Thoracic aorta (tissue), 2 donors: ENCODE data around the gene TNP1. TPM values are rescaled to one million over a fixed set of nuclear protein-coding genes. Genes with fewer than 3 reads are reported as not detected.

ENCODE experiments used
- ATAC-seq: fragments of 150-250 bp; one replicate; pipeline ENCODE4 v1.8.0; 2017; ENCODE audit warnings: low read depth; ENCODE audit not compliant: insufficient number of reproducible peaks, low FRiP score
- DNase-seq: peaks from one replicate; pipeline ENCODE4 v3.0.0-alpha.2; 2020; ENCODE audit warnings: low spot score
- H3K27ac ChIP-seq, 2 donors: fragments of 200-600 bp; sonication (generic); 1 replicate in 1 of 2; 2 replicates in 1 of 2; pipeline ENCODE4 v1.5.1; 2016; ENCODE audit warnings: mild to moderate bottlenecking in 2 of 2, moderate library complexity in 2 of 2
- H3K27me3 ChIP-seq: fragments of 200-600 bp; sonication (generic); replicated peaks from 2 replicates; pipeline ENCODE4 v1.6.0; 2016; ENCODE audit warnings: mild to moderate bottlenecking; ENCODE audit not compliant: insufficient read depth
- H3K36me3 ChIP-seq: fragments of 200-600 bp; sonication (generic); one replicate; pipeline ENCODE4 v1.5.1; 2016
- H3K4me1 ChIP-seq, 2 donors: fragments of 200-600 bp; sonication (generic); 1 replicate in 1 of 2; 2 replicates in 1 of 2; pipeline versions ENCODE4 v1.5.1 to v1.6.0; 2016; ENCODE audit warnings: low read depth in 2 of 2, mild to moderate bottlenecking in 1 of 2; ENCODE audit not compliant: control insufficient read depth in 1 of 2
- H3K4me3 ChIP-seq: fragments of 200-600 bp; sonication (generic); 2 replicates; pipeline ENCODE4 v1.5.1; 2016; ENCODE audit warnings: mild to moderate bottlenecking
- H3K9me3 ChIP-seq: fragments of 200-600 bp; sonication (generic); 2 replicates; pipeline ENCODE4 v1.5.1; 2016
- total RNA-seq, 2 donors: library from RNA; depleted of rRNA; stranded (reverse); fragments of >200 nt; gene quantifications; one replicate each; pipeline versions ENCODE4 v1.1.0 to v1.2.3, GENCODE V29; 2016
- TF ChIP-seq, protein P1 (sequence below): fragments of 200-600 bp; sonication (generic); IDR thresholded peaks from one replicate; pipeline ENCODE4 v1.5.1; 2019; ENCODE audit warnings: antibody characterized with exemption

The TNP1 gene
- total RNA-seq, 2 donors from 2014 or later = not detected

DNA sequence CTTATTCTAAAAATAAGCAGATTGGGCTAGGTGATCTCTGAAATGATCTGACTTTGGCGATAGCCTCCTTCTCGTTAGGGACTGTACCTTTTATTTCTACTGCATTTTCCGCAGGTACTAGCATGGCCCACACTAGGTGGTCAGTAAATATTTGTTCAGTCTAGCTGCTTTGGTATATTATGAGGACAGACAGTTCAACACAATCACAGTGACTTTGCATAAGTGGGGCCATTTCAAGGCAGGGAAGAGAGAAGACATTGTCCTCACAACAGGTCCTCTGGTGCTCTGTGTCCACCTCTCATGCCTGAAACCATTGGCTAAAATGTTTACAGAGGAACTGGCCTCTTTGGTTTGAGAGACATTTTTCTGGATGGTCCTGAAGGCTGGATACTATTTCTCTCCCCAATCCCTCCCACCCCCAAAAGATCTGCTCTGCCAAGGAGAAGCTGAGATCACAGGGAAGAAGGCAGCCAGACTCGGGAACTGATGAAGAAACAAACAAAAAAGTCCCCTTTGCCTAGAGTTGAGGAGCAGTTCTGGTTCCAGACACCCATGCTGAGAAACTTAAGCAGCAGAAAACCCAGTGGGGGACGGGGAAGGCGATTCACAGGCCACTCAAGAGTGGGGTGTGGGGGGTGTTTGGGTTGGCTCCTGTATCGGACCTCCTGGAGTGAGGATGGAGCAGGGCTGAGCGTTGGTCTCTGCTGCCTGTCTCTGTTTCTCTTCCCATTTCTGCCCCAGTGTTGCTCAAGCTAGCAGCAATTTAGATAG lies 2.9 kb upstream of the TNP1 start:
- H3K4me1 ChIP-seq = peaks cover 0 to 9% of the 10 kb centered on the region in 2 donors
- no peaks in the 10 kb centered on the region for H3K27me3 ChIP-seq
- no peaks in the 10 kb centered on the region for H3K36me3 ChIP-seq
- no peak overlapping the region for H3K27ac ChIP-seq
- no peaks in the 10 kb centered on the region for H3K9me3 ChIP-seq
- TF ChIP-seq, protein P1, sequence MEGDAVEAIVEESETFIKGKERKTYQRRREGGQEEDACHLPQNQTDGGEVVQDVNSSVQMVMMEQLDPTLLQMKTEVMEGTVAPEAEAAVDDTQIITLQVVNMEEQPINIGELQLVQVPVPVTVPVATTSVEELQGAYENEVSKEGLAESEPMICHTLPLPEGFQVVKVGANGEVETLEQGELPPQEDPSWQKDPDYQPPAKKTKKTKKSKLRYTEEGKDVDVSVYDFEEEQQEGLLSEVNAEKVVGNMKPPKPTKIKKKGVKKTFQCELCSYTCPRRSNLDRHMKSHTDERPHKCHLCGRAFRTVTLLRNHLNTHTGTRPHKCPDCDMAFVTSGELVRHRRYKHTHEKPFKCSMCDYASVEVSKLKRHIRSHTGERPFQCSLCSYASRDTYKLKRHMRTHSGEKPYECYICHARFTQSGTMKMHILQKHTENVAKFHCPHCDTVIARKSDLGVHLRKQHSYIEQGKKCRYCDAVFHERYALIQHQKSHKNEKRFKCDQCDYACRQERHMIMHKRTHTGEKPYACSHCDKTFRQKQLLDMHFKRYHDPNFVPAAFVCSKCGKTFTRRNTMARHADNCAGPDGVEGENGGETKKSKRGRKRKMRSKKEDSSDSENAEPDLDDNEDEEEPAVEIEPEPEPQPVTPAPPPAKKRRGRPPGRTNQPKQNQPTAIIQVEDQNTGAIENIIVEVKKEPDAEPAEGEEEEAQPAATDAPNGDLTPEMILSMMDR = no peak
- no peak overlapping the region for H3K4me3 ChIP-seq
- no peak for DNase-seq
- no peak for ATAC-seq

DNA sequence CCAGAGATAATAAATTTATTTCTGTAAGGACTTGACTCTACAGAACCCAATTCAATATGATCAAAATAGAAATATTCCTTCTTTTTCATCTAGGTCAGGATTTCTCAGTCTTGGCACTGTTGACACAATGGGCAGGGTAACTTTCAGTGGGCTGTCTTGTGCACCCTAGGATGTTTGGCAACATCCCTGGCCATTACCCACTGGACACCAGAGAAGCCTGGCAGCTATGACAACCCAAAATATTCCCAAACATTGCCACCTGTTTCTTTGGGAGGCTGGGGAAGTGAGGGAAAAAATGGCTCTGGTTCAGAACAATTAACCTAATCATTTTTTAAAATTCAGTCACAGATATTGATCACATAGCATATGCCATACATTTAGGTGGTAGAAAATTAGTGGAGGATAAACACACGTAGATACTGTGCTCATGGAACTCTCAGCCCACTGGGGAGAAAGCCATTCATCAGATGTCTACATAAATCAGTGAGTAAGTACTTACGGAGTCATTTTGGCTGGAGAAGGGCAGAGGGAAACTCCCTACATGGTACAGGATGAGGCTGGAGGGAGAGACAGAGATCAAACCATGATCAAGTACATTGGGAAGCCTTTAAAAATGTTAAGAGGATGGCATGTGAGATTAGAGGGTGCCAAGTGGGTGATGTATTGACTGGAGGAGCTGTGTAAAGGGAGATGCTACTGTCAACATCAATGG lies 718 bp upstream of the TNP1 start:
- no peak for DNase-seq
- Histone ChIP-seq H3K4me3 (no peak overlapping the region), H3K9me3 (no peaks in the 10 kb centered on the region), H3K4me1 (peaks cover 0 to 9% of the 10 kb centered on the region in 2 donors), H3K27ac (no peak overlapping the region), H3K27me3 (no peaks in the 10 kb centered on the region), H3K36me3 (no peaks in the 10 kb centered on the region)
- TF ChIP-seq, protein P1 = no peak
- ATAC-seq = no peak

DNA sequence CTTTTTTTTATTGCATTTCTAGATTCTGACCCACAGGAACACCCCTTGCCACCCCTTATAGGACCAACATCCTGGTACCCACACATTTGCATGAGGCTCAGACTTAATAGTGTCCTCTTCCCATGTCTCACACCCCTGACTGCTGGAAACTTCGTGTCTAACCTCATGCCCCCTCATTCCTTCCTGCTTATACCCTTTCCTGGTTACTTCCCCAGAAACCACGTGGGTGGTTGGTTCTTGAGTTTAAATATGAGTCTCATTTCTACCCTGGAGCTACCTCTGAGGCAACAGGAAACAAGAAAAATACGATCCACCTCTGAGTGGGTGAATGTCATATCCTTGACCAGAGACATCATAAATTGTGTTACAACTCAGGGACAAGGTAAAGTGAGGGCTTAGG lies 1.6 kb downstream of the TNP1 start:
- H3K9me3 ChIP-seq = no peaks in the 10 kb centered on the region
- ATAC-seq (no peak), DNase-seq (no peak)
- TF ChIP-seq, protein P1 = no peak
- H3K27ac ChIP-seq = no peak overlapping the region
- no peaks in the 10 kb centered on the region for H3K36me3 ChIP-seq
- no peak overlapping the region for H3K4me3 ChIP-seq
- H3K4me1 ChIP-seq = peaks cover 0 to 8% of the 10 kb centered on the region in 2 donors
- no peaks in the 10 kb centered on the region for H3K27me3 ChIP-seq

DNA sequence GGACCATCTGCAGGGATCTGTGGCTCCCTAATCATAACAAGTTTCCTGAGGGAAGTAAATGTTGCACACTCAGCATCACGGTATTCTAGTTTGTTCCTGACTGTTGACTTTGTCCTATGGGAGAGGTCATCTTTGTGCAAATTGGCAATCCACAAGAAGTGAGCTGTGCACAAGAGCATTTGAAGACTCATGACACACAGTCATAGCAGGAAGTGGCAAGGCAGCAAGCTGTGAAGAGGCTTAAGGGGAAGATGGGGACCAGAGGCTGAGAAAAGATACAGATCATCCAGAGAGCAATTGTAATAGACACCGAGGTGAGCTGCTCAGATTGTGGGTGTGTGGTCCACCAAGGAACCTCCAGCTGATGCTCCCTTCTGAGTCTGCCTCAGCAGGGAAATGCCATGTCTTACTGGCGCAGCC lies 2.7 kb downstream of the TNP1 start:
- no peaks in the 10 kb centered on the region for H3K9me3 ChIP-seq
- H3K36me3 ChIP-seq = no peaks in the 10 kb centered on the region
- no peak overlapping the region for H3K4me3 ChIP-seq
- no peak for DNase-seq
- no peak for ATAC-seq
- no peaks in the 10 kb centered on the region for H3K4me1 ChIP-seq
- H3K27ac ChIP-seq = no peak overlapping the region
- TF ChIP-seq, protein P1 = no peak
- no peaks in the 10 kb centered on the region for H3K27me3 ChIP-seq

DNA sequence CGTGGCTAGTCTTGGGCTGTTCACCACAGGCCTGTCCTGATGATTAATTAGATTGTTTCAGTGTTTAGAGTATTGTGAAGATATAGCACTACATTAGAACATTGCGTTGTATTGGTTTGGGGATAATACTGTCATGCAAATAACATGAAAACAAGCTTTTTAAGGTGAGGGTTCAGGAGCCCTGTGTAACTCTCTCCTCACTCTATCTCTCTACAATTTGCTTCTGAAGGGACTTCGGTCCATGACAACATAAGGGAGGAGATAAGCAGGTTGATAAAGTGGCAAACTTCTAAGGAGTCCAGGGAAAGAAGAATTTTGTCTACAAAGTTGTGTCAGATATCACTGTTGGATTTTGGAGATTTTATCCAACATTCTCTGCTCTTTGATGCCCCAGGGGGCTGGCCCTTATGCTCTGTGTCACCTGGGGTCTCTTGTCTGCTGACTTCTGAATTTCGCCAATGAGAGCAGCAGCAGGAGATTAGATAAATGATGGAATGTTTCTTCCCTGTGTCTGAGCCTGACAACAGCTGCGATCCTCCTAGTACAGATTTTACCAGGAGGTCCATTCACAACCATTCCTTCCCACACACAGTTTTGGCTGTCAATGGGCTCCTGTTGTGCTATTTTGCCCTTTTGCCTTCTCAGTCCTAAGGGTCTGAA lies 3.3 kb downstream of the TNP1 start:
- DNase-seq (no peak), ATAC-seq (no peak)
- Histone ChIP-seq H3K9me3 (no peaks in the 10 kb centered on the region), H3K36me3 (no peaks in the 10 kb centered on the region), H3K27ac (no peak overlapping the region), H3K27me3 (no peaks in the 10 kb centered on the region), H3K4me1 (no peaks in the 10 kb centered on the region), H3K4me3 (no peak overlapping the region)
- TF ChIP-seq, protein P1 = no peak
